NCI-H2171 treated with DMSO at 0.1 percent for 48 hours (cell line): ENCODE measurements around the gene PLEKHG1.

Source experiments
- DNase-seq: peaks from one replicate; lab custom pipeline; 2025; lab: John Stamatoyannopoulos, UW

The PLEKHG1 gene

DNA sequence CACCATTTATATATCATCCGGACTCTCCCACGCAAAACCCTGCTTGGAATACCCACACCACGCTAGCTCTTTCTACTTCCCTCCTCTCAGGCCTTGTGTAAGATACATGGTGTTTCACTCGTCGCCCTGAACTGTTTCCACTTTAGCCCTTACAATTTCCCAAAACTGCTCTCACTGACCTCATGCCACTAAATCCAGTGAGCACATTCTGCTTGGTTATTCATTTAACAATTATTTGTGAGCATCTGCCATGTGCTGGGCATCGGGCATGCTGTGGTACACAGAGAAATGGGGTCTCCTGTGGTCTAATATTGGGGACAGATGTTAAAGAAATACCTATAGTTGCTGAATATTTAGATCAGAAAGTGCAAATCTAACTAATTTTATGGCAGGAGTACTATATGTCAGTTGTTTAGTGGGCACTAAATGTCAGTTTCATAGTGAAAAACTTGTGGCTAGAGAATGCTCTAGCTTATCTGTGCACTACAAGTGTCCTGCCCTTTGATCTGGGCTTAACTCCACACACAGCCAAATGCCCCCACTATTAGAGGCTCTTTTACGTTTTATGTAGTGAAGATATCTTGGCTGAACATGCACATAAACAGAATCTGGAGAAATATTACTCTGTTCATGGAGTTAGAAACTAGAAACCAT is 41.0 kb downstream of the PLEKHG1 start:
- DNase-seq: no peak

DNA sequence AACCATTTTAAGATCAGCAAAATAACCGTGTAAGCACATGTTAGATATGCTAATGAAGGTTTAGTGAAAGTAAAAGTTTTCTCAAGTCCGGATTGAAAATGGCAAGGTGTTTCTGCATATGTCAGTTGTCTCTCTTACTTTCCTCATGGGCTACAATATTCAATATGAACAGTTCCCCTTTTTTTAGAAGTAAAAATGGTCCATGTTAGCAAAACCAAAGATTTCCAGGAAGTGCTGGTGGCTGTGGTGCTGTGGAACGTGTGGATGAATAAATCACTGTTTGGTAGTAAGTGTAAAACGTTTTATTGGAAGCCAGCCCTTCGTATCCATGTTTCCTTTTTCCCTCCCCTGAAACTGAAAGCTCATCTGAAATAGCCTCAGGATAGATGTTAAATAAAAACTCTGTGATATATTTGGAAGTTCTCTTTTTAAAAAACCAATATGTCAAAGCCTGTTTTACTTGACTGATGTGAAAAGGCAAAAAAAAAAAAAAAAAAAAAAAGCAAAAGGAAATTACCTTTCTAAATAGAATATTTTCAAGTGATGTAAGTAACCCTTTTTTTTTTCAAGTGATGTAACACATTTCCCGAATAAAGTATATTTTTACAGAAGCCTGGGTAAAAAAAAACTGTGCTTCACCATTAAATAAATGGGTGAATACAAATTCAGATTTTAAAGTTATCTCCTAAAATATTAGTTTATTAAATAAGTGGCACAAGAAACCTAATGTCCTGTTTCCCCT is 41.9 kb downstream of the PLEKHG1 start:
- no peak for DNase-seq

DNA sequence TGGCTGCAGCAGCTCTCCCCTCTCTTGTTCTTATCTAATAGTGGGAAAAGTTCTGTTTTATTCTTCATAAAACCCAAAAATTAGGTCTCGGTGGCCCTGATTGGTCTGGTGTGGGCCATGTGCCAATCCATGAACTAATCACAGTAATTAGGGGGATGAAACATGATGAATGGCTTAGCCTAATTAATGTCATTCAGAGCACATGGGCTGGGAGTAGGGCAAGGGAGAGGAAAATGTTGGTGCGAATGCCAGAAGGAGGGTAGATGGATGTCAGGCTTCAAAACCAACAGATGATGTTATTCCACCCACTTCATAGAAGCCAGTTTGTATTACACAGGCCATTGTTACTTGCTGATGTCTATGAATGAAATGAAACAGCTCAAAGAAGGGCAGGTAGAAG is 46.5 kb downstream of the PLEKHG1 start:
- peak; percentile 39 for DNase-seq

DNA sequence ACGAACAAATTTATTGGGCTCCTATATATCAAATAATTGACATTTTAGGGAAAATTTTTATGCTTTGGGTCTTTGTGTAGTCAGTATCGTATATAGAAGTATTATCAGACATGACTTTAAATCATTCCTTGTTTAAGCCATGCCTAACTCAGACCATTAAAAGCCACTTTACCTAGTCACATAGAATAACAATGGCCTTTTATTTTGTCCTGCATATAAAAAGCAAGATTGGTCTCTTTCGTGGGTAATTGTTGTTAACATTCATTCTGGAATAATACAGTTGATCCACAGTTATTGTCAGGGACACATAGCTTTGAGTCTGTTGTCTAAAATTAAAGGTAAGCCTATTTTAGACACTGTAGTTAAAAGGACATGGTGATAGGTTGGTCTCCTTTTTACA is 47.4 kb downstream of the PLEKHG1 start:
- DNase-seq: no peak
